NB4 (cell line): ENCODE data around the gene DAPK1.

Experiments
- DNase-seq: peaks from one replicate; pipeline ENCODE4 v3.0.0; 2010; ENCODE audit warnings: low read depth
- H3K4me3 ChIP-seq: one replicate; pipeline ENCODE4 v1.5.1; 2011; ENCODE audit warnings: mild to moderate bottlenecking, low read depth, low read length, moderate library complexity
- CTCF ChIP-seq: IDR thresholded peaks from one replicate; pipeline ENCODE4 v1.5.1; 2012; ENCODE audit warnings: low read depth, low read length
- MAX ChIP-seq: IDR thresholded peaks from 2 replicates; pipeline ENCODE4 v1.6.1; 2011; ENCODE audit warnings: low read depth, low read length
- MYC ChIP-seq: IDR thresholded peaks from 2 replicates; pipeline ENCODE4 v1.6.1; 2011; ENCODE audit warnings: low read depth, low read length
- POLR2A ChIP-seq: IDR thresholded peaks from 2 replicates; pipeline ENCODE4 v1.6.1; 2011; ENCODE audit warnings: mild to moderate bottlenecking; ENCODE audit not compliant: insufficient read length; ENCODE audit errors: extremely low read depth

The DAPK1 gene

GRCh38 chr9:87653941-87654340, 156.3 kb downstream of the DAPK1 start:
- no peak overlapping the region for H3K4me3 ChIP-seq
- TF ChIP-seq MYC (no peak), CTCF (no peak), POLR2A (no peak), MAX (no peak)
- no peak for DNase-seq

DNA sequence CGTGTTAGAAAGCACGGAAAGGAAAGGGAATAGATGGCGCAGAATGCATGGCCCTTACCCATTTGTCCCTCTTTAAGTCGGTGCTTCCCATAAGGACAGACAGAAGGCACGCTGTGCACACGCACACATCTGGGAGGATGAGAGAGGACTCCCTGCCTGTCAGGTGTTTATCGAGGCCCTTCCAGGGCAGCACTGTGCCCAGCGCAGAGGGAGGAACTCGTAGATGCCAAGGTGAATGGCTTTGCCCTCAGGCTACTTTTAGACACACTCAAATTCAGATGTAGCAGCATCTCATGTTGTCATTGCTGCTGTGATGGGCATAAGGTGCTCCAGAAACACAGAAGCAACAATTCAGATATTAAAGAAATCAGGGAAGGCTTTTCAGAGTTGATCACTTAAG, 158.1 kb downstream of the DAPK1 start:
- DNase-seq: no peak
- no peak overlapping the region for H3K4me3 ChIP-seq
- TF ChIP-seq MAX (no peak), CTCF (no peak), MYC (no peak), POLR2A (no peak)

DNA sequence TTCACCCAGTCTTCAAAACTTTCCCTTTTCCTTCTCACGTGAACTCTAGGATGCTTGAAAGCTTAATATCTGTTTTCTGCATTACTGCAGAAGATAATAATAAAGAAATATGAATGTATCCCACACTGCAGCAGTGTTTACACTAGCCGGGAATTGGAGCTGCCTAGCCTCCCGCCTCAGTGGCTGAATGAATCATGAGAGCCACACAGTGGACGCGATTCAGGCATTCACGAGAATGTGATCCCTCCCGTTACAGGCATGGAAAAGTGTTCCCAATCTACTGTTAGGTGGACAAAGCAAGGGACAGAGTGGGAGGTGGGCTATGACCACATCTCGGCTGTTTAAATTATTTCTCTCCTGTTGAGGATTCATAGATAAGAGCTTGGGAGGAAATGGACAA, 158.8 kb downstream of the DAPK1 start:
- no peak overlapping the region for H3K4me3 ChIP-seq
- DNase-seq: no peak
- no peak for TF ChIP-seq MAX
- no peak for TF ChIP-seq MYC
- no peak for TF ChIP-seq POLR2A
- no peak for TF ChIP-seq CTCF

DNA sequence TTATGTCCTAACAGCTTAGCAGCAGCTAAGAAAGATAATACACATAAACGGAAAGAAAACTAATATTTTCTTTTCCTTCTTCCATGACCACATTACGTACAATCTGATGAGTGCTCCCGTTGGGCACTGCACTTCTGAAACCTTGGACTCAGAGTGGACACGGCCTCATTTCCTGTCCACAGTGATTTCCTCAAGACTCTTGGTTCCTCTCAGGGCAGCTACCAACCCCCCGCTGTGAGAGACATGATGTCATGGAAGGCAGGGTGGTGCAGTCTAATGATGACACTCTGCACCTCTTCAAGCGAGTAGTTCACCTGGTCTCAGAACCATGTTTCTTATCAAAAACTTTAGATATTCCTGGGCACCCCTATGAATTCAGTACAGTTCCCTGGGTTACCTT, 159.5 kb downstream of the DAPK1 start:
- TF ChIP-seq POLR2A: no peak
- DNase-seq: no peak
- no peak overlapping the region for H3K4me3 ChIP-seq

GRCh38 chr9:87657893-87658292, 160.2 kb downstream of the DAPK1 start:
- no peak for DNase-seq
- TF ChIP-seq CTCF (no peak), MAX (no peak)
- no peak overlapping the region for H3K4me3 ChIP-seq

- no peak overlapping the region for H3K4me3 ChIP-seq
- DNase-seq: no peak
- no peak for TF ChIP-seq POLR2A
- no peak for TF ChIP-seq MYC
- TF ChIP-seq MAX: no peak
- TF ChIP-seq CTCF: no peak
Observed at GRCh38 chr9:87658511-87658910, 160.8 kb downstream of the DAPK1 start.
